ENCODE results near the gene EPB41.

GRCh38 chr1:28891256-28891655 is 23.1 kb upstream of the EPB41 start:
- TF ChIP-seq, protein P1, sequence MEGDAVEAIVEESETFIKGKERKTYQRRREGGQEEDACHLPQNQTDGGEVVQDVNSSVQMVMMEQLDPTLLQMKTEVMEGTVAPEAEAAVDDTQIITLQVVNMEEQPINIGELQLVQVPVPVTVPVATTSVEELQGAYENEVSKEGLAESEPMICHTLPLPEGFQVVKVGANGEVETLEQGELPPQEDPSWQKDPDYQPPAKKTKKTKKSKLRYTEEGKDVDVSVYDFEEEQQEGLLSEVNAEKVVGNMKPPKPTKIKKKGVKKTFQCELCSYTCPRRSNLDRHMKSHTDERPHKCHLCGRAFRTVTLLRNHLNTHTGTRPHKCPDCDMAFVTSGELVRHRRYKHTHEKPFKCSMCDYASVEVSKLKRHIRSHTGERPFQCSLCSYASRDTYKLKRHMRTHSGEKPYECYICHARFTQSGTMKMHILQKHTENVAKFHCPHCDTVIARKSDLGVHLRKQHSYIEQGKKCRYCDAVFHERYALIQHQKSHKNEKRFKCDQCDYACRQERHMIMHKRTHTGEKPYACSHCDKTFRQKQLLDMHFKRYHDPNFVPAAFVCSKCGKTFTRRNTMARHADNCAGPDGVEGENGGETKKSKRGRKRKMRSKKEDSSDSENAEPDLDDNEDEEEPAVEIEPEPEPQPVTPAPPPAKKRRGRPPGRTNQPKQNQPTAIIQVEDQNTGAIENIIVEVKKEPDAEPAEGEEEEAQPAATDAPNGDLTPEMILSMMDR (IDR thresholded peaks at IDR 0.05), result no peak
- TF ChIP-seq POLR2A (IDR thresholded peaks at IDR 0.05) (no peak), POLR2AphosphoS5 (IDR thresholded peaks at IDR 0.05) (no peak)

Measured in prostate gland (tissue), 2 donors.